NCI-H524 (cell line): Measurements from ENCODE around the gene GPATCH8.

Source experiments
- DNase-seq, 2 experiments: peaks; one replicate each; lab custom pipeline; 2025; lab: John Stamatoyannopoulos, UW

The GPATCH8 gene

GRCh38 chr17:44354582-44355561 lies 148.3 kb downstream of the GPATCH8 start:
- DNase-seq: peak; percentile 8 to 63

- no peak for DNase-seq
Observed at GRCh38 chr17:44353672-44354331, 149.4 kb downstream of the GPATCH8 start.

GRCh38 chr17:44352828-44353671 lies 150.2 kb downstream of the GPATCH8 start:
- DNase-seq: no peak

- no peak for DNase-seq
Observed at GRCh38 chr17:44351961-44352827, 151.0 kb downstream of the GPATCH8 start.

GRCh38 chr17:44351464-44351863 lies 151.7 kb downstream of the GPATCH8 start:
- no peak for DNase-seq

GRCh38 chr17:44350733-44351226 lies 152.4 kb downstream of the GPATCH8 start:
- peak in 1 of 2 experiments; percentile 75 for DNase-seq

GRCh38 chr17:44349553-44350070 lies 153.6 kb downstream of the GPATCH8 start:
- DNase-seq: no peak

GRCh38 chr17:44348988-44349364 lies 154.2 kb downstream of the GPATCH8 start:
- no peak for DNase-seq

- no peak for DNase-seq
Observed at GRCh38 chr17:44348234-44348987, 154.8 kb downstream of the GPATCH8 start.
